SJSA1 (cell line): ENCODE measurements around the gene TRIM29. TPM values are rescaled to one million over a fixed set of nuclear protein-coding genes. Genes with fewer than 3 reads are reported as not detected.
A peak's percentile ranks its signal among the peaks of the same experiment; 100 is the strongest.
"Not testable (repeated sequence)": the region's sequence is repeated elsewhere in the genome, so short reads cannot be mapped to it uniquely, and the experiment has no call there.

Experiments
- DNase-seq, 2 experiments: peaks; one replicate each; pipeline ENCODE4 v3.0.0-alpha.2; 2015 to 2020; ENCODE audit warnings: low spot score in 2 of 2, low read depth in 1 of 2
- H3K27ac ChIP-seq: fragments of 250-450 bp; sonication (Bioruptor Pico); 2 replicates; pipeline ENCODE4 v1.5.1; 2020; ENCODE audit warnings: mild to moderate bottlenecking, moderate library complexity
- H3K27me3 ChIP-seq: fragments of 250-450 bp; sonication (Bioruptor Pico); replicated peaks from 2 replicates; pipeline ENCODE4 v1.5.1; 2020; ENCODE audit warnings: mild to moderate bottlenecking, moderate library complexity
- H3K36me3 ChIP-seq: fragments of 250-450 bp; sonication (Bioruptor Pico); 2 replicates; pipeline ENCODE4 v1.5.1; 2020; ENCODE audit warnings: mild to moderate bottlenecking
- H3K4me1 ChIP-seq: fragments of 250-450 bp; sonication (Bioruptor Pico); replicated peaks from 2 replicates; pipeline ENCODE4 v1.6.1; 2021; ENCODE audit warnings: mild to moderate bottlenecking
- H3K4me3 ChIP-seq: fragments of 250-450 bp; sonication (Bioruptor Pico); 2 replicates; pipeline ENCODE4 v1.5.1; 2020; ENCODE audit warnings: mild to moderate bottlenecking
- H3K9me3 ChIP-seq: fragments of 250-450 bp; sonication (Bioruptor Pico); replicated peaks from 2 replicates; pipeline ENCODE4 v1.5.1; 2020; ENCODE audit warnings: mild to moderate bottlenecking
- total RNA-seq: library from RNA; depleted of rRNA; stranded (reverse); fragments of >200 nt; shearing (Covaris generic); gene quantifications from 2 replicates; pipeline ENCODE4 v1.2.3, GENCODE V29; 2014

The TRIM29 gene
- total RNA-seq, 1 experiment from 2014 or later, result not detected

GRCh38 chr11:120180063-120180462 lies 42.1 kb upstream of the TRIM29 start:
- H3K27me3 ChIP-seq, H3K27ac ChIP-seq, H3K4me3 ChIP-seq, H3K4me1 ChIP-seq, H3K9me3 ChIP-seq, DNase-seq, H3K36me3 ChIP-seq: not testable (repeated sequence)

GRCh38 chr11:120179057-120179672 lies 41.3 kb upstream of the TRIM29 start:
- no peak for DNase-seq
- Histone ChIP-seq H3K36me3 (no peaks in the 10 kb centered on the region), H3K27ac (no peak overlapping the region), H3K4me3 (no peak overlapping the region), H3K9me3 (no peaks in the 10 kb centered on the region), H3K4me1 (no peaks in the 10 kb centered on the region), H3K27me3 (no peaks in the 10 kb centered on the region; the same call in 1 of the 2 replicates)

- no peak overlapping the region for H3K4me3 ChIP-seq
- DNase-seq, result no peak
- no peaks in the 10 kb centered on the region; the same call in 1 of the 2 replicates for H3K27me3 ChIP-seq
- no peaks in the 10 kb centered on the region for H3K9me3 ChIP-seq
- H3K4me1 ChIP-seq, result no peaks in the 10 kb centered on the region
- no peaks in the 10 kb centered on the region for H3K36me3 ChIP-seq
- H3K27ac ChIP-seq, result no peak overlapping the region
These were observed 40.7 kb upstream of the TRIM29 start for GRCh38 chr11:120178561-120179056.

GRCh38 chr11:120174866-120175265 lies 37.0 kb upstream of the TRIM29 start:
- no peaks in the 10 kb centered on the region; the same call in 1 of the 2 replicates for H3K27me3 ChIP-seq
- H3K4me1 ChIP-seq, result no peaks in the 10 kb centered on the region
- H3K4me3 ChIP-seq, result no peak overlapping the region
- DNase-seq, result no peak
- no peak overlapping the region for H3K27ac ChIP-seq
- H3K36me3 ChIP-seq, result no peaks in the 10 kb centered on the region
- no peaks in the 10 kb centered on the region for H3K9me3 ChIP-seq

GRCh38 chr11:120173807-120174206 lies 35.9 kb upstream of the TRIM29 start:
- no peak for DNase-seq
- Histone ChIP-seq H3K27me3 (no peaks in the 10 kb centered on the region; the same call in 1 of the 2 replicates), H3K27ac (no peak overlapping the region), H3K4me1 (peaks cover 2% of the 10 kb centered on the region; the same call in 1 of the 2 replicates), H3K4me3 (no peak overlapping the region), H3K36me3 (no peaks in the 10 kb centered on the region), H3K9me3 (no peaks in the 10 kb centered on the region)

GRCh38 chr11:120173019-120173705 lies 35.2 kb upstream of the TRIM29 start:
- H3K36me3 ChIP-seq, result no peaks in the 10 kb centered on the region
- no peaks in the 10 kb centered on the region for H3K9me3 ChIP-seq
- no peaks in the 10 kb centered on the region; the same call in 1 of the 2 replicates for H3K27me3 ChIP-seq
- H3K4me1 ChIP-seq, result peaks cover 4% of the 10 kb centered on the region; the same call in 1 of the 2 replicates
- no peak overlapping the region for H3K4me3 ChIP-seq
- no peak overlapping the region for H3K27ac ChIP-seq
- no peak for DNase-seq

- Histone ChIP-seq H3K36me3 (no peaks in the 10 kb centered on the region), H3K4me1 (peaks cover 4% of the 10 kb centered on the region; the same call in 1 of the 2 replicates), H3K9me3 (no peaks in the 10 kb centered on the region), H3K4me3 (no peak overlapping the region), H3K27me3 (no peaks in the 10 kb centered on the region; the same call in 1 of the 2 replicates), H3K27ac (no peak overlapping the region)
- DNase-seq, result peak in 1 of 2 experiments; percentile 43
These were observed 34.4 kb upstream of the TRIM29 start for GRCh38 chr11:120172054-120172911.

GRCh38 chr11:120170741-120171261 lies 32.9 kb upstream of the TRIM29 start:
- Histone ChIP-seq H3K9me3 (no peaks in the 10 kb centered on the region), H3K27ac (no peak overlapping the region), H3K4me1 (peaks cover 4% of the 10 kb centered on the region; the same call in 1 of the 2 replicates), H3K27me3 (no peaks in the 10 kb centered on the region; the same call in 1 of the 2 replicates), H3K4me3 (no peak overlapping the region), H3K36me3 (no peaks in the 10 kb centered on the region)
- DNase-seq, result no peak

GRCh38 chr11:120169981-120170698 lies 32.2 kb upstream of the TRIM29 start:
- no peaks in the 10 kb centered on the region for H3K27me3 ChIP-seq
- peaks cover 4% of the 10 kb centered on the region; the same call in 1 of the 2 replicates for H3K4me1 ChIP-seq
- H3K9me3 ChIP-seq, result no peaks in the 10 kb centered on the region
- no peak overlapping the region for H3K27ac ChIP-seq
- no peak for DNase-seq
- H3K4me3 ChIP-seq, result no peak overlapping the region
- H3K36me3 ChIP-seq, result no peaks in the 10 kb centered on the region

GRCh38 chr11:120168960-120169681 lies 31.2 kb upstream of the TRIM29 start:
- H3K27ac ChIP-seq, result no peak overlapping the region
- H3K36me3 ChIP-seq, result no peaks in the 10 kb centered on the region
- no peaks in the 10 kb centered on the region for H3K9me3 ChIP-seq
- H3K4me1 ChIP-seq, result peaks cover 4% of the 10 kb centered on the region; the same call in 1 of the 2 replicates
- H3K4me3 ChIP-seq, result peak overlapping the region; percentile 26
- no peaks in the 10 kb centered on the region for H3K27me3 ChIP-seq
- peak in 1 of 2 experiments; percentile 43 for DNase-seq

- H3K4me3 ChIP-seq, result peak overlapping the region; percentile 26
- no peaks in the 10 kb centered on the region for H3K9me3 ChIP-seq
- no peaks in the 10 kb centered on the region for H3K36me3 ChIP-seq
- no peak overlapping the region for H3K27ac ChIP-seq
- peaks cover 4% of the 10 kb centered on the region; the same call in 1 of the 2 replicates for H3K4me1 ChIP-seq
- H3K27me3 ChIP-seq, result no peaks in the 10 kb centered on the region
- DNase-seq, result no peak
These were observed 30.4 kb upstream of the TRIM29 start for GRCh38 chr11:120168108-120168959.

- H3K27me3 ChIP-seq, result no peaks in the 10 kb centered on the region
- H3K27ac ChIP-seq, result no peak overlapping the region
- H3K4me1 ChIP-seq, result peaks cover 4% of the 10 kb centered on the region; the same call in 1 of the 2 replicates
- H3K36me3 ChIP-seq, result no peaks in the 10 kb centered on the region
- H3K9me3 ChIP-seq, result no peaks in the 10 kb centered on the region
- no peak overlapping the region for H3K4me3 ChIP-seq
- DNase-seq, result no peak
These were observed 29.7 kb upstream of the TRIM29 start for GRCh38 chr11:120167659-120168058.
